IPS-18a (cell line): Measurements from ENCODE around the gene SLC25A13.

Experiments
- H3K27ac ChIP-seq: one replicate; pipeline ENCODE4 v1.5.1; 2013; ENCODE audit warnings: low read length
- H3K27me3 ChIP-seq: one replicate; pipeline ENCODE4 v1.6.1; 2013; ENCODE audit warnings: mild to moderate bottlenecking, low read length; ENCODE audit not compliant: control insufficient read depth, insufficient read depth
- H3K36me3 ChIP-seq: one replicate; pipeline ENCODE4 v1.6.1; 2013; ENCODE audit warnings: low read depth, low read length; ENCODE audit not compliant: control insufficient read depth
- H3K4me1 ChIP-seq: one replicate; pipeline ENCODE4 v1.6.1; 2013; ENCODE audit warnings: low read depth, low read length; ENCODE audit not compliant: control insufficient read depth
- H3K4me3 ChIP-seq: one replicate; pipeline ENCODE4 v1.5.1; 2013; ENCODE audit warnings: low read length
- H3K9ac ChIP-seq: one replicate; pipeline ENCODE4 v1.6.1; 2013; ENCODE audit warnings: mild to moderate bottlenecking, low read length, moderate library complexity
- H3K9me3 ChIP-seq: one replicate; pipeline ENCODE4 v1.6.1; 2013; ENCODE audit warnings: low read depth, low read length; ENCODE audit not compliant: control insufficient read depth

SLC25A13 gene

GRCh38 chr7:96322373-96322695 lies 436 bp upstream of the SLC25A13 start:
- Histone ChIP-seq H3K9me3 (peaks cover 3% of the 10 kb centered on the region), H3K4me3 (peak overlapping the region; percentile 86), H3K9ac (peak overlapping the region; percentile 93), H3K27ac (no peak overlapping the region), H3K27me3 (no peaks in the 10 kb centered on the region), H3K4me1 (peaks cover 15% of the 10 kb centered on the region), H3K36me3 (no peaks in the 10 kb centered on the region)

- Histone ChIP-seq H3K27me3 (no peaks in the 10 kb centered on the region), H3K9me3 (no peaks in the 10 kb centered on the region), H3K36me3 (no peaks in the 10 kb centered on the region), H3K4me3 (peak overlapping the region; percentile 86), H3K9ac (peak overlapping the region; percentile 93), H3K27ac (peak overlapping the region; percentile 82), H3K4me1 (peaks cover 19% of the 10 kb centered on the region)
Observed at GRCh38 chr7:96321031-96321657, 754 bp downstream of the SLC25A13 start.

DNA sequence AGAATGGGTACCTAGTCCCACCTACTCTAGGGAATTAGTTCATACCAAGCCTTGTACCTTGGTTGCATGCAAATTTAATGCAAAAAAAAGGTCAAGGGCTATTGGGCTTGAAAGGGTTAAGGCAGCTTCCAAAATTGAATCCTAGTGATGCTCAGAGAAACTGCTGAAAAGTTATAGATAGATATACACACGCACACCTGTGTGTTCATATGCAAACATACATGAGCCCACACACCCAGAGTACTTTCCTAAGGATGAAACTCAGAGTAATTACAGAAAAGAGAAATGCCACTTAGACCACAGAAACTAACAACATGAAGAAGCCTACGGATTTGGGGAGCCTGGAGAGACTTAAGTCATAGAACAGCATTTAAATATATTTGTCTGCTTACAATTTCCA lies 1.5 kb downstream of the SLC25A13 start:
- Histone ChIP-seq H3K4me3 (peak overlapping the region; percentile 86), H3K9me3 (no peaks in the 10 kb centered on the region), H3K27ac (no peak overlapping the region), H3K4me1 (peaks cover 19% of the 10 kb centered on the region), H3K36me3 (no peaks in the 10 kb centered on the region), H3K9ac (peak overlapping the region; percentile 93), H3K27me3 (no peaks in the 10 kb centered on the region)

DNA sequence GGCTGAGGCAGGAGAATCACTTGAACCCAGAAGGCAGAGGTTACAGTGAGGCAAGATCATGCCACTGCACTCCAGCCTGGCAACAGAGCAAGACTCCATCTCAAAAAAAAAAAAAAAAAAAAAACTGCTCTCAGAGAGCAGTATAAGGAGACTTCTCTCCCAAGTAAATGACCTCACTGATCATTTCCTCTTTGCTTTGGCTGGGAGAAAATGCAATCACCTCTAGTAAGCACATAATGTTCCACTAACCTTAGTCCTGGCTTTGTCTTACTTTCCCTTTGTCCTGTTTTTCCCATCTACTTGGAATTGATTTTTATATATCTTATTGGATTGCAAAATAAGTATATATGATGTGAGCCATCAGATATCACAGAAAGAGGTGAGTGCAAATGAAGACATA lies 2.5 kb downstream of the SLC25A13 start:
- H3K9ac ChIP-seq, result no peak overlapping the region
- peaks cover 29% of the 10 kb centered on the region for H3K4me1 ChIP-seq

GRCh38 chr7:96316949-96317348 lies 4.9 kb downstream of the SLC25A13 start:
- Histone ChIP-seq H3K4me1 (peaks cover 25% of the 10 kb centered on the region), H3K4me3 (no peak overlapping the region), H3K9me3 (no peaks in the 10 kb centered on the region), H3K36me3 (no peaks in the 10 kb centered on the region), H3K27ac (no peak overlapping the region), H3K9ac (no peak overlapping the region), H3K27me3 (no peaks in the 10 kb centered on the region)

More for the DNA sequence above, 2.5 kb downstream of the SLC25A13 start:
- no peaks in the 10 kb centered on the region for H3K27me3 ChIP-seq
- H3K27ac ChIP-seq, result no peak overlapping the region
- no peaks in the 10 kb centered on the region for H3K9me3 ChIP-seq
- no peaks in the 10 kb centered on the region for H3K36me3 ChIP-seq
- H3K4me3 ChIP-seq, result no peak overlapping the region

GRCh38 chr7:96315125-96315512 lies 6.8 kb downstream of the SLC25A13 start:
- peaks cover 18% of the 10 kb centered on the region for H3K4me1 ChIP-seq
- H3K27ac ChIP-seq, result no peak overlapping the region
- H3K9ac ChIP-seq, result no peak overlapping the region
- no peaks in the 10 kb centered on the region for H3K36me3 ChIP-seq
- no peak overlapping the region for H3K4me3 ChIP-seq
- H3K27me3 ChIP-seq, result no peaks in the 10 kb centered on the region
- H3K9me3 ChIP-seq, result no peaks in the 10 kb centered on the region

GRCh38 chr7:96314402-96315124 lies 7.3 kb downstream of the SLC25A13 start:
- Histone ChIP-seq H3K9ac (no peak overlapping the region), H3K27me3 (no peaks in the 10 kb centered on the region), H3K4me1 (peaks cover 18% of the 10 kb centered on the region), H3K27ac (no peak overlapping the region), H3K36me3 (no peaks in the 10 kb centered on the region), H3K9me3 (no peaks in the 10 kb centered on the region), H3K4me3 (no peak overlapping the region)

DNA sequence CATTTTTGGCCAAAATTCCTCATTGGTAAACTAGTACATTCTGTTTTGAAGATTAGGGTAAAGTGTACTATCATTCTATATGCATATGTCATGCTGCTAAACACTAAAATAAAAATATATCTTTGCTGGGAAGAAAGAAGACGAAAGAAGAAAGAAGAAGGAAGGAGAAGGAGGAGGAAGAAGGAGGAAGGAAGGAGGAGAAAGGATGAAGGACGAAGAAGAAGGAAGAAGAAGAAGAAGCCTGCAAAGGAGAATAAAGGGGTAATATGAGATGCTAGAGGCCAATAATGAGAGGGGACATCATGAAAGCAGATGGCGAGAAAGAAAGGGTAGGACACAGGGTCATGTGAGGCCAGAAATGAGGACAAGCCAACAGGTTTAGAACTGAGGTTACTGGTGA lies 8.0 kb downstream of the SLC25A13 start:
- peaks cover 21% of the 10 kb centered on the region for H3K4me1 ChIP-seq
- H3K27ac ChIP-seq, result no peak overlapping the region
- no peaks in the 10 kb centered on the region for H3K9me3 ChIP-seq
- H3K9ac ChIP-seq, result no peak overlapping the region
- no peaks in the 10 kb centered on the region for H3K27me3 ChIP-seq
- no peaks in the 10 kb centered on the region for H3K36me3 ChIP-seq
- no peak overlapping the region for H3K4me3 ChIP-seq

GRCh38 chr7:96312502-96312901 lies 9.4 kb downstream of the SLC25A13 start:
- no peaks in the 10 kb centered on the region for H3K36me3 ChIP-seq
- peaks cover 33% of the 10 kb centered on the region for H3K4me1 ChIP-seq
- H3K9ac ChIP-seq, result no peak overlapping the region
- H3K27ac ChIP-seq, result no peak overlapping the region
- no peaks in the 10 kb centered on the region for H3K27me3 ChIP-seq
- H3K9me3 ChIP-seq, result no peaks in the 10 kb centered on the region
- no peak overlapping the region for H3K4me3 ChIP-seq

GRCh38 chr7:96311967-96312366 lies 9.9 kb downstream of the SLC25A13 start:
- no peaks in the 10 kb centered on the region for H3K27me3 ChIP-seq
- peaks cover 28% of the 10 kb centered on the region for H3K4me1 ChIP-seq
- no peak overlapping the region for H3K27ac ChIP-seq
- no peaks in the 10 kb centered on the region for H3K9me3 ChIP-seq
- H3K9ac ChIP-seq, result no peak overlapping the region
- H3K4me3 ChIP-seq, result no peak overlapping the region
- H3K36me3 ChIP-seq, result no peaks in the 10 kb centered on the region

- no peaks in the 10 kb centered on the region for H3K36me3 ChIP-seq
- no peaks in the 10 kb centered on the region for H3K27me3 ChIP-seq
- H3K27ac ChIP-seq, result no peak overlapping the region
- H3K4me3 ChIP-seq, result no peak overlapping the region
- no peak overlapping the region for H3K9ac ChIP-seq
- peaks cover 25% of the 10 kb centered on the region for H3K4me1 ChIP-seq
- no peaks in the 10 kb centered on the region for H3K9me3 ChIP-seq
Observed at GRCh38 chr7:96310110-96310509, 11.8 kb downstream of the SLC25A13 start.

DNA sequence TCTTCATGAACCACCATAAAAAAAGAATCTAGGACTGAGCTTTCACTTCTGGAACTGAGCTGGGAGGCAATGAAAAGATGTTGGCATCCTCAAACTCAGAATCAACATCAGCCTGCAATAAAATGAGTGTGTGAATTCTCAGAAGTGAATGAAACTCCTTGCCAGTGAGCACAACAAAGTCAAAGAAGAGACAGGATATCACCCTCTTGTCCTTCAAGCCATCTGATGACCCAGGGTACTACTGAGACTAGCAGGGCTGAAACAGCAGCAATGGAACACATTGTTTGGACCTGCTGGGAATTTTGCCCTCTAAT lies 13.0 kb downstream of the SLC25A13 start:
- H3K36me3 ChIP-seq, result no peaks in the 10 kb centered on the region
- peaks cover 15% of the 10 kb centered on the region for H3K4me1 ChIP-seq
- H3K27ac ChIP-seq, result no peak overlapping the region
- no peaks in the 10 kb centered on the region for H3K27me3 ChIP-seq
- no peak overlapping the region for H3K9ac ChIP-seq
- no peaks in the 10 kb centered on the region for H3K9me3 ChIP-seq
- no peak overlapping the region for H3K4me3 ChIP-seq
